Endothelial cell of umbilical vein (primary cell): Measurements from ENCODE around the gene PTPRF.

ENCODE experiments used
- EZH2 ChIP-seq: IDR thresholded peaks from 2 replicates; pipeline ENCODE4 v1.6.1; 2012; ENCODE audit warnings: borderline replicate concordance, low read depth, mild to moderate bottlenecking, moderate library complexity, low read length, inconsistent platforms; ENCODE audit not compliant: severe bottlenecking
- MYC ChIP-seq: IDR thresholded peaks from one replicate; pipeline ENCODE4 v1.6.1; 2011; ENCODE audit warnings: mild to moderate bottlenecking, low read depth, low read length
- POLR2A ChIP-seq: IDR thresholded peaks from 2 replicates; pipeline ENCODE4 v1.6.1; 2012; ENCODE audit warnings: low read depth, mild to moderate bottlenecking, control low read depth, low read length
- POLR2AphosphoS5 ChIP-seq: IDR thresholded peaks from 2 replicates; pipeline ENCODE4 v1.6.1; 2012; ENCODE audit warnings: low read depth, mild to moderate bottlenecking, control low read depth, low read length, moderate library complexity; ENCODE audit not compliant: insufficient read depth
- TF ChIP-seq, protein P1 (sequence below), 2 donors: IDR thresholded peaks; 1 replicate in 1 of 2; 2 replicates in 1 of 2; pipeline ENCODE4 v1.5.1; 2011; ENCODE audit warnings: low read length in 2 of 2, mild to moderate bottlenecking in 2 of 2, moderate library complexity in 2 of 2, control low read depth in 1 of 2, inconsistent platforms in 1 of 2, low read depth in 1 of 2; ENCODE audit not compliant: insufficient read depth in 1 of 2; ENCODE audit errors: extremely low read depth in 1 of 2

DNA sequence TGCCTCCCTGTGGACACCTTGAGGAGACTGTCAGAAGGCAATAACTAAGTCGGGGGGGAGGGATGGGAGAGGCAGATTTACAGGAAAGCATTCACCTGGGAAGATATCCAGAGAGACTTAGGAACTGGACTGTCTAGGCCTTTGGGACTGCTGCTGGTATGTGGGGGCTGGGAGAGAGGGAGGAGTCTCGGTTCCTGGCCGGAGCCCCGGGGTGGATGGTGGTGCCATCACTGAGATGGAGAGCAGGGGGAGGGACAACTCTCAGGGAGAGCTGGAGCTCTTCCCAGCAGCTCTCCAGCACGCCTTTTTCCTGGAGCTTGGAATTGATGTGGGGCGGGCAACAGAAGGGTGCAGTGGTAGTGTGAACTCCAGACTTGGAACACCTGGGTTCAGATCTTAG is 22.1 kb downstream of the PTPRF start:
- TF ChIP-seq, protein P1, sequence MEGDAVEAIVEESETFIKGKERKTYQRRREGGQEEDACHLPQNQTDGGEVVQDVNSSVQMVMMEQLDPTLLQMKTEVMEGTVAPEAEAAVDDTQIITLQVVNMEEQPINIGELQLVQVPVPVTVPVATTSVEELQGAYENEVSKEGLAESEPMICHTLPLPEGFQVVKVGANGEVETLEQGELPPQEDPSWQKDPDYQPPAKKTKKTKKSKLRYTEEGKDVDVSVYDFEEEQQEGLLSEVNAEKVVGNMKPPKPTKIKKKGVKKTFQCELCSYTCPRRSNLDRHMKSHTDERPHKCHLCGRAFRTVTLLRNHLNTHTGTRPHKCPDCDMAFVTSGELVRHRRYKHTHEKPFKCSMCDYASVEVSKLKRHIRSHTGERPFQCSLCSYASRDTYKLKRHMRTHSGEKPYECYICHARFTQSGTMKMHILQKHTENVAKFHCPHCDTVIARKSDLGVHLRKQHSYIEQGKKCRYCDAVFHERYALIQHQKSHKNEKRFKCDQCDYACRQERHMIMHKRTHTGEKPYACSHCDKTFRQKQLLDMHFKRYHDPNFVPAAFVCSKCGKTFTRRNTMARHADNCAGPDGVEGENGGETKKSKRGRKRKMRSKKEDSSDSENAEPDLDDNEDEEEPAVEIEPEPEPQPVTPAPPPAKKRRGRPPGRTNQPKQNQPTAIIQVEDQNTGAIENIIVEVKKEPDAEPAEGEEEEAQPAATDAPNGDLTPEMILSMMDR (IDR thresholded peaks at IDR 0.05; ENCODE audit: extremely low read depth in 1 of 2, insufficient read depth in 1 of 2, low read depth in 1 of 2, low read length in 2 of 2), result no peak
- TF ChIP-seq POLR2AphosphoS5 (no peak), EZH2 (no peak), MYC (no peak), POLR2A (no peak)
